ENCODE measurements around the gene ESCO1. TPM values are rescaled to one million over a fixed set of nuclear protein-coding genes. Genes with fewer than 3 reads are reported as not detected.

The ESCO1 gene
- total RNA-seq, 1 experiment from 2014 or later = 14.9 TPM

GRCh38 chr18:21502661-21503060, 97.8 kb downstream of the ESCO1 start:
- Histone ChIP-seq H3K4me1 (ENCODE audit: insufficient read depth, low read length, poor library complexity, severe bottlenecking) (no peaks in the 10 kb centered on the region), H3K27ac (ENCODE audit: low read depth, low read length, poor library complexity, severe bottlenecking) (no peak overlapping the region), H3K36me3 (ENCODE audit: insufficient read depth, low read length, poor library complexity, severe bottlenecking) (no peaks in the 10 kb centered on the region), H3K27me3 (replicated peaks; ENCODE audit: insufficient read depth, low read depth, low read length, poor library complexity) (no peaks in the 10 kb centered on the region), H3K9me3 (ENCODE audit: low read depth, low read length, poor library complexity, severe bottlenecking) (no peaks in the 10 kb centered on the region), H3K4me3 (ENCODE audit: low read depth, low read length, poor library complexity, severe bottlenecking) (no peak overlapping the region)
- CTCF ChIA-PET = no interaction called here
- BruUV-seq (replicated peaks) = no TSS peak
- POLR2A ChIA-PET (ENCODE audit: low non-redundant PET) = no interaction called here
- intact Hi-C loops (cut with micrococcal nuclease; ENCODE audit: unreplicated experiment) = no loop called here
- TF ChIP-seq EZH2 (IDR thresholded peaks at IDR 0.05; ENCODE audit: borderline replicate concordance, low read depth, low read length, poor library complexity, severe bottlenecking) = no peak
- no peak for TF ChIP-seq CTCF (conservative IDR thresholded peaks at IDR 0.05; ENCODE audit: low read depth, low read length)
- DNase-seq (ENCODE audit: low spot score) = no peak

GRCh38 chr18:21499997-21500396, 100.5 kb downstream of the ESCO1 start:
- Histone ChIP-seq H3K27me3 (replicated peaks; ENCODE audit: insufficient read depth, low read depth, low read length, poor library complexity) (no peaks in the 10 kb centered on the region), H3K9me3 (ENCODE audit: low read depth, low read length, poor library complexity, severe bottlenecking) (no peaks in the 10 kb centered on the region), H3K4me1 (ENCODE audit: insufficient read depth, low read length, poor library complexity, severe bottlenecking) (no peaks in the 10 kb centered on the region), H3K27ac (ENCODE audit: low read depth, low read length, poor library complexity, severe bottlenecking) (no peak overlapping the region), H3K4me3 (ENCODE audit: low read depth, low read length, poor library complexity, severe bottlenecking) (no peak overlapping the region), H3K36me3 (ENCODE audit: insufficient read depth, low read length, poor library complexity, severe bottlenecking) (no peaks in the 10 kb centered on the region)
- POLR2A ChIA-PET (ENCODE audit: low non-redundant PET) = no interaction called here
- TF ChIP-seq EZH2 (IDR thresholded peaks at IDR 0.05; ENCODE audit: borderline replicate concordance, low read depth, low read length, poor library complexity, severe bottlenecking) (no peak), CTCF (conservative IDR thresholded peaks at IDR 0.05; ENCODE audit: low read depth, low read length) (no peak)
- no peak for DNase-seq (ENCODE audit: low spot score)
- intact Hi-C loops (cut with micrococcal nuclease; ENCODE audit: unreplicated experiment) = no loop called here
- CTCF ChIA-PET = no interaction called here
- no TSS peak for BruUV-seq (replicated peaks)

GRCh38 chr18:21496277-21496835, 104.1 kb downstream of the ESCO1 start:
- no peaks in the 10 kb centered on the region for H3K9me3 ChIP-seq (ENCODE audit: low read depth, low read length, poor library complexity, severe bottlenecking)

More at GRCh38 chr18:21496277-21496835, 104.1 kb downstream of the ESCO1 start:
- H3K27ac ChIP-seq (ENCODE audit: low read depth, low read length, poor library complexity, severe bottlenecking) = no peak overlapping the region
- H3K27me3 ChIP-seq (replicated peaks; ENCODE audit: insufficient read depth, low read depth, low read length, poor library complexity) = no peaks in the 10 kb centered on the region
- intact Hi-C loops (cut with micrococcal nuclease; ENCODE audit: unreplicated experiment) = no loop called here
- ChIA-PET CTCF (no interaction called here), POLR2A (ENCODE audit: low non-redundant PET) (no interaction called here)
- no peak overlapping the region for H3K4me3 ChIP-seq (ENCODE audit: low read depth, low read length, poor library complexity, severe bottlenecking)
- no TSS peak for BruUV-seq (replicated peaks)
- H3K36me3 ChIP-seq (ENCODE audit: insufficient read depth, low read length, poor library complexity, severe bottlenecking) = no peaks in the 10 kb centered on the region
- no peak for TF ChIP-seq CTCF (conservative IDR thresholded peaks at IDR 0.05; ENCODE audit: low read depth, low read length)
- TF ChIP-seq EZH2 (IDR thresholded peaks at IDR 0.05; ENCODE audit: borderline replicate concordance, low read depth, low read length, poor library complexity, severe bottlenecking) = no peak
- no peaks in the 10 kb centered on the region for H3K4me1 ChIP-seq (ENCODE audit: insufficient read depth, low read length, poor library complexity, severe bottlenecking)
- no peak for DNase-seq (ENCODE audit: low spot score)

Data from A673 (cell line).